Sigmoid colon (tissue), 7 donors: ENCODE measurements around the gene TOMM70. TPM values are rescaled to one million over a fixed set of nuclear protein-coding genes. Genes with fewer than 3 reads are reported as not detected.

Experiments
- DNase-seq: peaks from one replicate; pipeline ENCODE4 v3.0.0-alpha.2; 2019
- H3K27ac ChIP-seq, 4 donors: fragments of 200-600 bp; sonication (generic); one replicate each; pipeline ENCODE4 v1.5.1; 2016 to 2019; ENCODE audit warnings: mild to moderate bottlenecking in 1 of 4
- H3K27me3 ChIP-seq, 3 donors: fragments of 200-600 bp; sonication (generic); one replicate each; pipeline ENCODE4 v1.5.1; 2019; ENCODE audit warnings: mild to moderate bottlenecking in 1 of 3
- H3K36me3 ChIP-seq, 4 donors: fragments of 200-600 bp; sonication (generic); one replicate each; pipeline ENCODE4 v1.5.1; 2016 to 2019
- H3K4me1 ChIP-seq, 4 donors: fragments of 200-600 bp; sonication (generic); one replicate each; pipeline ENCODE4 v1.5.1; 2017 to 2019
- H3K4me3 ChIP-seq, 4 donors: fragments of 200-600 bp; sonication (generic); one replicate each; pipeline ENCODE4 v1.5.1; 2017 to 2019; ENCODE audit warnings: mild to moderate bottlenecking in 2 of 4, moderate library complexity in 1 of 4
- H3K9me3 ChIP-seq, 4 donors: fragments of 200-600 bp in 3 of 4; sonication (generic) in 3 of 4; one replicate each; pipeline versions ENCODE4 v1.5.1 to v1.6.1; 2013 to 2019
- CTCF ChIP-seq, 4 experiments: fragments of 450-650 bp in 3 of 4; fragments of 200-600 bp in 1 of 4; IDR thresholded peaks; one replicate each; pipeline ENCODE4 v1.5.1; 2016 to 2019; ENCODE audit warnings: antibody characterized with exemption in 4 of 4, mild to moderate bottlenecking in 3 of 4, moderate library complexity in 2 of 4
- EP300 ChIP-seq, 4 donors: sonication (generic); formaldehyde crosslinking; IDR thresholded peaks; one replicate each; pipeline ENCODE4 v1.6.1; 2017; ENCODE audit warnings: antibody characterized with exemption in 4 of 4
- POLR2A ChIP-seq, 2 donors: fragments of 450-650 bp; IDR thresholded peaks; one replicate each; pipeline ENCODE4 v1.6.1; 2016; ENCODE audit warnings: antibody characterized with exemption in 2 of 2, mild to moderate bottlenecking in 2 of 2, moderate library complexity in 2 of 2
- POLR2AphosphoS5 ChIP-seq, 4 donors: sonication (generic); formaldehyde crosslinking; IDR thresholded peaks; one replicate each; pipeline ENCODE4 v1.6.1; 2017; ENCODE audit warnings: antibody characterized with exemption in 4 of 4
- WGBS, 2 donors: extraction: QIAGEN DNeasy Blood & Tissue Kit; methylation state at CpG; one replicate each; pipeline ENCODE4 v1.1.7; 2013; 5-methylcytosine and 5-hydroxymethylcytosine counted together
- intact Hi-C: fragments of 100-400 bp; cut with DNase I; formaldehyde crosslinking; loops from one replicate; pipeline ENCODE4 v1.15.1; 2023
- polyA plus RNA-seq, 3 donors: library from polyadenylated mRNA; stranded (reverse); fragments of 200-250 nt; gene quantifications; one replicate each; pipeline ENCODE4 v1.2.3, GENCODE V29; 2013
- total RNA-seq, 4 donors: library from RNA; depleted of rRNA; stranded (reverse); fragments of >200 nt; gene quantifications; one replicate each; pipeline ENCODE4 v1.1.0, GENCODE V29; 2016
- donor health status: healthy with polysubstance abuse.
- donor health status: Bipolar disorder and iron deficiency.
- donor health status: healthy.

TOMM70 gene
- total and polyA plus RNA-seq, 7 donors: 17.4 to 54.9 (median 49.6) TPM

- no peak for DNase-seq
- H3K9me3 ChIP-seq: no peaks in the 10 kb centered on the region
- no peak overlapping the region for H3K4me3 ChIP-seq
- no peak overlapping the region for H3K27ac ChIP-seq
- intact Hi-C loops: no loop called here
- 45 to 59% methylated on average over 2 of the region's 2 CpGs for WGBS, 2 donors
- TF ChIP-seq POLR2A (IDR thresholded peaks at IDR 0.05): no peak
- no peak for TF ChIP-seq EP300 (IDR thresholded peaks at IDR 0.05)
- no peak for TF ChIP-seq POLR2AphosphoS5 (IDR thresholded peaks at IDR 0.05)
- no peak for TF ChIP-seq CTCF (IDR thresholded peaks at IDR 0.05)
- peaks cover 0 to 41% (median 16%) of the 10 kb centered on the region in 4 donors for H3K4me1 ChIP-seq
- H3K36me3 ChIP-seq: no peaks in the 10 kb centered on the region
- no peaks in the 10 kb centered on the region for H3K27me3 ChIP-seq
Measured at GRCh38 chr3:100395679-100396431, 5.0 kb downstream of the TOMM70 start.

- H3K27me3 ChIP-seq: no peaks in the 10 kb centered on the region
- no peak overlapping the region for H3K27ac ChIP-seq
- 98 to 100% methylated on average over 1 of the region's 1 CpG for WGBS, 2 donors
- H3K36me3 ChIP-seq: peaks cover 0 to 18% (median 2%) of the 10 kb centered on the region in 4 donors
- no peak for TF ChIP-seq POLR2A (IDR thresholded peaks at IDR 0.05)
- DNase-seq: no peak
- H3K4me3 ChIP-seq: no peak overlapping the region
- intact Hi-C loops: no loop called here
- H3K9me3 ChIP-seq: no peaks in the 10 kb centered on the region
- H3K4me1 ChIP-seq: peaks cover 0 to 34% (median 31%) of the 10 kb centered on the region in 4 donors
Measured at GRCh38 chr3:100389025-100389424, 11.9 kb downstream of the TOMM70 start.

GRCh38 chr3:100386437-100387074 is 14.3 kb downstream of the TOMM70 start:
- Histone ChIP-seq H3K27ac (peak overlapping the region in 1 of 4 donors; percentile 9), H3K9me3 (no peaks in the 10 kb centered on the region), H3K27me3 (no peaks in the 10 kb centered on the region), H3K4me3 (no peak overlapping the region), H3K36me3 (peaks cover 0 to 42% (median 8%) of the 10 kb centered on the region in 4 donors), H3K4me1 (peaks cover 0 to 34% (median 31%) of the 10 kb centered on the region in 4 donors)
- intact Hi-C loops: no loop called here
- TF ChIP-seq CTCF (IDR thresholded peaks at IDR 0.05) (no peak), POLR2AphosphoS5 (IDR thresholded peaks at IDR 0.05) (no peak), EP300 (IDR thresholded peaks at IDR 0.05) (no peak), POLR2A (IDR thresholded peaks at IDR 0.05) (no peak)
- DNase-seq: no peak

GRCh38 chr3:100384733-100385525 is 16.0 kb downstream of the TOMM70 start:
- 87 to 88% methylated on average over 8 of the region's 8 CpGs for WGBS, 2 donors
- TF ChIP-seq POLR2AphosphoS5 (IDR thresholded peaks at IDR 0.05) (no peak), CTCF (IDR thresholded peaks at IDR 0.05) (no peak), EP300 (IDR thresholded peaks at IDR 0.05) (no peak)

GRCh38 chr3:100376301-100376700 is 24.6 kb downstream of the TOMM70 start:
- TF ChIP-seq POLR2AphosphoS5 (IDR thresholded peaks at IDR 0.05): no peak
- TF ChIP-seq POLR2A (IDR thresholded peaks at IDR 0.05): no peak
- TF ChIP-seq CTCF (IDR thresholded peaks at IDR 0.05): no peak
- no peak for TF ChIP-seq EP300 (IDR thresholded peaks at IDR 0.05)
- 97% methylated on average over 4 of the region's 4 CpGs for WGBS, 2 donors
- Histone ChIP-seq H3K27ac (no peak overlapping the region), H3K27me3 (no peaks in the 10 kb centered on the region), H3K36me3 (peaks cover 8 to 82% (median 30%) of the 10 kb centered on the region in 4 donors), H3K9me3 (no peaks in the 10 kb centered on the region), H3K4me1 (no peaks in the 10 kb centered on the region), H3K4me3 (no peak overlapping the region)
- no peak for DNase-seq
- intact Hi-C loops: no loop called here

More at GRCh38 chr3:100384733-100385525, 16.0 kb downstream of the TOMM70 start:
- peak overlapping the region in 3 of 4 donors; percentile 12 to 35 (median 15) for H3K27ac ChIP-seq
- intact Hi-C loops: no loop called here
- DNase-seq: no peak
- H3K36me3 ChIP-seq: peaks cover 0 to 58% (median 13%) of the 10 kb centered on the region in 4 donors
- H3K4me1 ChIP-seq: peaks cover 0 to 34% (median 31%) of the 10 kb centered on the region in 4 donors
- no peaks in the 10 kb centered on the region for H3K27me3 ChIP-seq
- H3K9me3 ChIP-seq: no peaks in the 10 kb centered on the region
- no peak overlapping the region for H3K4me3 ChIP-seq
